ENCODE measurements around the gene TFAP2E. TPM values are rescaled to one million over a fixed set of nuclear protein-coding genes. Genes with fewer than 3 reads are reported as not detected.

TFAP2E gene
- total RNA-seq, 2 experiments from 2014 or later: 0.17 to 0.76 TPM

- H3K9me3 Mint-ChIP-seq: no peaks in the 10 kb centered on the region
- DNase-seq: peak; percentile 1
- no peak overlapping the region for H3K4me3 Mint-ChIP-seq
- intact Hi-C loops (cut with micrococcal nuclease): loop anchor here (1.0 kb wide), 1 partner anchor 114 kb away; no protein-coding TSS in a partner anchor
- ChIA-PET CTCF (interaction anchor here (0.6 to 6.0 kb wide), 32 partner anchors 9 to 363 kb away, joined by 3 to 245 read pairs (median 4); partner anchors contain the start of genes CLSPN and KIAA0319L), POLR2A (interaction anchor here (1.5 to 1.6 kb wide), 2 partner anchors 114 to 150 kb away, joined by 4 to 5 read pairs; no protein-coding TSS in a partner anchor)
- H3K27me3 Mint-ChIP-seq: no peaks in the 10 kb centered on the region
- H3K27ac Mint-ChIP-seq: no peak overlapping the region
- peaks cover 14% of the 10 kb centered on the region for H3K4me1 Mint-ChIP-seq (ENCODE audit: low read depth)
- H3K36me3 Mint-ChIP-seq: peaks cover 6% of the 10 kb centered on the region
Observed at GRCh38 chr1:35564884-35565741, 8.0 kb upstream of the TFAP2E start.

- POLR2A ChIA-PET: interaction anchor here (1.6 kb wide), 1 partner anchor 115 kb away, joined by 5 read pairs; no protein-coding TSS in a partner anchor
- H3K4me1 Mint-ChIP-seq (ENCODE audit: low read depth): peaks cover 14% of the 10 kb centered on the region
- CTCF ChIA-PET: interaction anchor here (1.0 to 6.0 kb wide), 10 partner anchors 19 to 364 kb away, joined by 3 to 245 read pairs (median 7); partner anchors contain the start of gene CLSPN
Observed at GRCh38 chr1:35565742-35566133, 7.4 kb upstream of the TFAP2E start.

GRCh38 chr1:35567947-35568558, 5.1 kb upstream of the TFAP2E start:
- Mint-ChIP-seq H3K27ac (no peak overlapping the region), H3K27me3 (no peaks in the 10 kb centered on the region), H3K36me3 (peaks cover 6% of the 10 kb centered on the region), H3K4me1 (ENCODE audit: low read depth) (peaks cover 5% of the 10 kb centered on the region), H3K4me3 (no peak overlapping the region), H3K9me3 (no peaks in the 10 kb centered on the region)
- DNase-seq: no peak
- intact Hi-C loops (cut with micrococcal nuclease): no loop called here
- ChIA-PET POLR2A (interaction anchor here (1.7 kb wide), 1 partner anchor 202 kb away, joined by 4 read pairs; the partner anchor contains the start of gene CLSPN), CTCF (interaction anchor here (0.6 to 6.0 kb wide), 22 partner anchors 8 to 594 kb away, joined by 3 to 245 read pairs (median 5); no protein-coding TSS in a partner anchor)

More at GRCh38 chr1:35565742-35566133, 7.4 kb upstream of the TFAP2E start:
- intact Hi-C loops (cut with micrococcal nuclease): no loop called here
- Mint-ChIP-seq H3K9me3 (no peaks in the 10 kb centered on the region), H3K27ac (no peak overlapping the region), H3K27me3 (no peaks in the 10 kb centered on the region), H3K36me3 (peaks cover 6% of the 10 kb centered on the region), H3K4me3 (no peak overlapping the region)
- no peak for DNase-seq

- no peak overlapping the region for H3K4me3 Mint-ChIP-seq
- ChIA-PET CTCF (interaction anchor here (0.7 to 6.0 kb wide), 32 partner anchors 9 to 593 kb away, joined by 3 to 245 read pairs (median 4); partner anchors contain the start of gene CLSPN), POLR2A (interaction anchor here (0.8 to 1.7 kb wide), 2 partner anchors 12 to 201 kb away, joined by 3 to 4 read pairs; partner anchors contain the start of genes CLSPN and KIAA0319L)
- no peak overlapping the region for H3K27ac Mint-ChIP-seq
- H3K27me3 Mint-ChIP-seq: no peaks in the 10 kb centered on the region
- peaks cover 5% of the 10 kb centered on the region for H3K4me1 Mint-ChIP-seq (ENCODE audit: low read depth)
- intact Hi-C loops (cut with micrococcal nuclease): loop anchor here (1.0 kb wide), 3 partner anchors 146 to 205 kb away; no protein-coding TSS in a partner anchor
- peaks cover 6% of the 10 kb centered on the region for H3K36me3 Mint-ChIP-seq
- H3K9me3 Mint-ChIP-seq: no peaks in the 10 kb centered on the region
- DNase-seq: peak; percentile 79
Observed at GRCh38 chr1:35568975-35569395, 4.1 kb upstream of the TFAP2E start.

- H3K36me3 Mint-ChIP-seq: no peaks in the 10 kb centered on the region
- CTCF ChIA-PET: interaction anchor here (1.2 to 4.2 kb wide), 7 partner anchors 59 to 206 kb away, joined by 3 to 46 read pairs (median 7); partner anchors contain the start of gene CLSPN
- no peaks in the 10 kb centered on the region for H3K27me3 Mint-ChIP-seq
- peaks cover 1% of the 10 kb centered on the region for H3K4me1 Mint-ChIP-seq (ENCODE audit: low read depth)
- H3K4me3 Mint-ChIP-seq: no peak overlapping the region
- no peak overlapping the region for H3K27ac Mint-ChIP-seq
- POLR2A ChIA-PET: no interaction called here
- H3K9me3 Mint-ChIP-seq: no peaks in the 10 kb centered on the region
- DNase-seq: no peak
- intact Hi-C loops (cut with micrococcal nuclease): loop anchor here (1.0 kb wide), 3 partner anchors 145 to 204 kb away; no protein-coding TSS in a partner anchor
Observed at GRCh38 chr1:35569936-35570335, 3.2 kb upstream of the TFAP2E start.

GRCh38 chr1:35570589-35571137, 2.5 kb upstream of the TFAP2E start:
- Mint-ChIP-seq H3K36me3 (no peaks in the 10 kb centered on the region), H3K27me3 (peaks cover 2% of the 10 kb centered on the region), H3K4me3 (no peak overlapping the region), H3K9me3 (no peaks in the 10 kb centered on the region), H3K4me1 (ENCODE audit: low read depth) (peaks cover 1% of the 10 kb centered on the region), H3K27ac (no peak overlapping the region)
- intact Hi-C loops (cut with micrococcal nuclease): no loop called here
- ChIA-PET POLR2A (interaction anchor here (0.6 to 1.1 kb wide), 2 partner anchors 15 to 176 kb away, joined by 3 to 4 read pairs; no protein-coding TSS in a partner anchor), CTCF (interaction anchor here (0.6 to 4.2 kb wide), 10 partner anchors 35 to 205 kb away, joined by 3 to 46 read pairs (median 7); partner anchors contain the start of gene CLSPN)
- DNase-seq: no peak

- peaks cover 5% of the 10 kb centered on the region for H3K4me1 Mint-ChIP-seq (ENCODE audit: low read depth)
- ChIA-PET POLR2A (interaction anchor here (0.6 to 1.1 kb wide), 2 partner anchors 15 to 177 kb away, joined by 3 to 4 read pairs; no protein-coding TSS in a partner anchor), CTCF (interaction anchor here (0.6 to 4.2 kb wide), 12 partner anchors 35 to 205 kb away, joined by 3 to 46 read pairs (median 7); partner anchors contain the start of gene CLSPN)
- peaks cover 2% of the 10 kb centered on the region for H3K27me3 Mint-ChIP-seq
- no peaks in the 10 kb centered on the region for H3K9me3 Mint-ChIP-seq
- intact Hi-C loops (cut with micrococcal nuclease): no loop called here
- no peak for DNase-seq
- H3K27ac Mint-ChIP-seq: no peak overlapping the region
- no peaks in the 10 kb centered on the region for H3K36me3 Mint-ChIP-seq
- no peak overlapping the region for H3K4me3 Mint-ChIP-seq
Observed at GRCh38 chr1:35571263-35571662, 1.9 kb upstream of the TFAP2E start.

GRCh38 chr1:35572296-35572695, 818 bp upstream of the TFAP2E start:
- H3K27ac Mint-ChIP-seq: no peak overlapping the region
- H3K4me3 Mint-ChIP-seq: no peak overlapping the region
- H3K4me1 Mint-ChIP-seq (ENCODE audit: low read depth): peaks cover 10% of the 10 kb centered on the region
- intact Hi-C loops (cut with micrococcal nuclease): no loop called here
- DNase-seq: no peak
- no peaks in the 10 kb centered on the region for H3K9me3 Mint-ChIP-seq
- ChIA-PET POLR2A (no interaction called here), CTCF (interaction anchor here (0.8 to 4.2 kb wide), 7 partner anchors 65 to 204 kb away, joined by 3 to 46 read pairs (median 7); no protein-coding TSS in a partner anchor)
- no peaks in the 10 kb centered on the region for H3K36me3 Mint-ChIP-seq
- H3K27me3 Mint-ChIP-seq: peaks cover 5% of the 10 kb centered on the region

GRCh38 chr1:35574125-35574654, 1.1 kb downstream of the TFAP2E start:
- intact Hi-C loops (cut with micrococcal nuclease): no loop called here
- Mint-ChIP-seq H3K9me3 (no peaks in the 10 kb centered on the region), H3K4me1 (ENCODE audit: low read depth) (peaks cover 22% of the 10 kb centered on the region), H3K27ac (no peak overlapping the region), H3K36me3 (no peaks in the 10 kb centered on the region), H3K4me3 (no peak overlapping the region), H3K27me3 (peaks cover 5% of the 10 kb centered on the region)
- POLR2A ChIA-PET: no interaction called here
- no peak for DNase-seq
- CTCF ChIA-PET: interaction anchor here (4.2 kb wide), 1 partner anchor 152 kb away, joined by 46 read pairs; no protein-coding TSS in a partner anchor

GRCh38 chr1:35574655-35575415, 1.7 kb downstream of the TFAP2E start:
- ChIA-PET POLR2A (no interaction called here), CTCF (no interaction called here)
- no peaks in the 10 kb centered on the region for H3K9me3 Mint-ChIP-seq
- peaks cover 5% of the 10 kb centered on the region for H3K27me3 Mint-ChIP-seq
- intact Hi-C loops (cut with micrococcal nuclease): no loop called here
- no peak for DNase-seq
- peaks cover 22% of the 10 kb centered on the region for H3K4me1 Mint-ChIP-seq (ENCODE audit: low read depth)
- no peaks in the 10 kb centered on the region for H3K36me3 Mint-ChIP-seq
- H3K4me3 Mint-ChIP-seq: no peak overlapping the region
- no peak overlapping the region for H3K27ac Mint-ChIP-seq

Measured in activated CD4-positive, alpha-beta memory T cell treated with anti-CD3 and anti-CD28 coated beads for 36 hours (primary cell).